HEK293 (cell line): ENCODE measurements around the gene NPVF.

Experiments used
- CTCF ChIA-PET: fragments of 350-600 bp; formaldehyde crosslinking; extraction: SDS; loops from one replicate; lab custom pipeline; 2021; ENCODE audit warnings: antibody characterized with exemption; lab: Yijun Ruan, JAX
- POLR2A ChIA-PET: fragments of 300-600 bp; formaldehyde crosslinking; extraction: SDS; loops from one replicate; lab custom pipeline; 2020; ENCODE audit warnings: antibody characterized with exemption, inconsistent platforms; lab: Yijun Ruan, JAX
- H3K27ac ChIP-seq: fragments of 200-500 bp; sonication (Bioruptor generic); 2 replicates; pipeline ENCODE4 v1.5.1; 2014; ENCODE audit warnings: low read depth, low read length, control low read depth, inconsistent platforms; ENCODE audit errors: extremely low read depth
- H3K36me3 ChIP-seq, 2 experiments: fragments of 200-500 bp in 1 of 2; sonication (Bioruptor generic) in 1 of 2; 1 replicate in 1 of 2; 2 replicates in 1 of 2; pipeline ENCODE4 v1.5.1; 2014 to 2017; ENCODE audit warnings: inconsistent platforms in 2 of 2, low read length in 2 of 2; ENCODE audit not compliant: control insufficient read depth in 2 of 2, insufficient read depth in 1 of 2
- H3K4me1 ChIP-seq: fragments of 200-500 bp; sonication (Bioruptor generic); 2 replicates; pipeline ENCODE4 v1.5.1; 2014; ENCODE audit warnings: mild to moderate bottlenecking, low read length, inconsistent platforms; ENCODE audit not compliant: control insufficient read depth, insufficient read depth
- H3K4me3 ChIP-seq: 2 replicates; pipeline ENCODE4 v1.5.1; 2011; ENCODE audit warnings: low read depth, mild to moderate bottlenecking, control low read depth, low read length, moderate library complexity
- H3K9me3 ChIP-seq: fragments of 200-500 bp; sonication (Bioruptor generic); 2 replicates; pipeline ENCODE4 v1.5.1; 2014; ENCODE audit warnings: low read depth, low read length, inconsistent platforms; ENCODE audit not compliant: control insufficient read depth, insufficient read depth
- AEBP2 ChIP-seq: fragments of 450-650 bp; formaldehyde crosslinking; IDR thresholded peaks from 2 replicates; pipeline ENCODE4 v1.5.1; 2016; ENCODE audit warnings: missing biosample characterization, missing genetic modification characterization, borderline replicate concordance
- CTCF ChIP-seq: fragments of 450-650 bp; formaldehyde crosslinking; IDR thresholded peaks from 2 replicates; pipeline ENCODE4 v1.5.1; 2016; ENCODE audit warnings: missing biosample characterization, missing genetic modification characterization
- FEZF1 ChIP-seq: fragments of 450-650 bp; formaldehyde crosslinking; IDR thresholded peaks from 2 replicates; pipeline ENCODE4 v1.5.1; 2016; ENCODE audit warnings: missing biosample characterization, missing genetic modification characterization
- KLF1 ChIP-seq: fragments of 450-650 bp; formaldehyde crosslinking; IDR thresholded peaks from 2 replicates; pipeline ENCODE4 v1.5.1; 2016; ENCODE audit warnings: missing biosample characterization, missing genetic modification characterization
- KLF10 ChIP-seq: fragments of 450-650 bp; IDR thresholded peaks from 2 replicates; pipeline ENCODE4 v1.5.1; 2018; ENCODE audit warnings: missing biosample characterization, mild to moderate bottlenecking, missing genetic modification characterization
- KLF16 ChIP-seq: fragments of 450-650 bp; formaldehyde crosslinking; IDR thresholded peaks from 2 replicates; pipeline ENCODE4 v1.5.1; 2017; ENCODE audit warnings: missing biosample characterization, missing genetic modification characterization
- PRDM1 ChIP-seq: fragments of 450-650 bp; formaldehyde crosslinking; IDR thresholded peaks from 2 replicates; pipeline ENCODE4; 2016; ENCODE audit warnings: missing biosample characterization, missing genetic modification characterization
- REPIN1 ChIP-seq: fragments of 450-650 bp; formaldehyde crosslinking; IDR thresholded peaks from 2 replicates; pipeline ENCODE4 v1.5.1; 2017; ENCODE audit warnings: missing biosample characterization, missing genetic modification characterization, low read depth
- SCRT1 ChIP-seq: fragments of 450-650 bp; formaldehyde crosslinking; IDR thresholded peaks from 2 replicates; pipeline ENCODE4 v1.5.1; 2016; ENCODE audit warnings: missing biosample characterization, missing genetic modification characterization, borderline replicate concordance
- SCRT2 ChIP-seq: fragments of 450-650 bp; formaldehyde crosslinking; IDR thresholded peaks from 2 replicates; pipeline ENCODE4 v1.5.1; 2016; ENCODE audit warnings: missing biosample characterization, missing genetic modification characterization
- SP3 ChIP-seq: fragments of 450-650 bp; formaldehyde crosslinking; IDR thresholded peaks from 2 replicates; pipeline ENCODE4 v1.5.1; 2016; ENCODE audit warnings: missing biosample characterization, missing genetic modification characterization
- SP7 ChIP-seq: fragments of 450-650 bp; formaldehyde crosslinking; IDR thresholded peaks from 2 replicates; pipeline ENCODE4 v1.5.1; 2016; ENCODE audit warnings: missing biosample characterization, missing genetic modification characterization
- ZBTB17 ChIP-seq: fragments of 450-650 bp; formaldehyde crosslinking; IDR thresholded peaks from 2 replicates; pipeline ENCODE4 v1.5.1; 2016; ENCODE audit warnings: missing biosample characterization, missing genetic modification characterization
- ZBTB21 ChIP-seq: fragments of 450-650 bp; formaldehyde crosslinking; IDR thresholded peaks from 2 replicates; pipeline ENCODE4 v1.5.1; 2017; ENCODE audit warnings: missing biosample characterization, missing genetic modification characterization
- ZBTB48 ChIP-seq: fragments of 450-650 bp; formaldehyde crosslinking; IDR thresholded peaks from 2 replicates; pipeline ENCODE4 v1.5.1; 2016; ENCODE audit warnings: missing biosample characterization, missing genetic modification characterization
- ZFP69B ChIP-seq: fragments of 450-650 bp; formaldehyde crosslinking; IDR thresholded peaks from 2 replicates; pipeline ENCODE4 v1.5.1; 2016; ENCODE audit warnings: missing biosample characterization, missing genetic modification characterization
- ZNF2 ChIP-seq: fragments of 450-650 bp; formaldehyde crosslinking; IDR thresholded peaks from 2 replicates; pipeline ENCODE4 v1.5.1; 2016; ENCODE audit warnings: missing biosample characterization, missing genetic modification characterization
- ZNF221 ChIP-seq: fragments of 450-650 bp; formaldehyde crosslinking; IDR thresholded peaks from 2 replicates; pipeline ENCODE4 v1.5.1; 2017; ENCODE audit warnings: missing biosample characterization, missing genetic modification characterization, borderline replicate concordance
- ZNF266 ChIP-seq: fragments of 450-650 bp; formaldehyde crosslinking; IDR thresholded peaks from 2 replicates; pipeline ENCODE4 v1.5.1; 2016; ENCODE audit warnings: missing biosample characterization, missing genetic modification characterization, low read depth
- ZNF37A ChIP-seq: fragments of 450-650 bp; IDR thresholded peaks from 2 replicates; pipeline ENCODE4 v1.5.1; 2018; ENCODE audit warnings: missing biosample characterization, missing genetic modification characterization
- ZNF394 ChIP-seq: fragments of 450-650 bp; formaldehyde crosslinking; IDR thresholded peaks from 2 replicates; pipeline ENCODE4 v1.5.1; 2016; ENCODE audit warnings: missing biosample characterization, missing genetic modification characterization, mild to moderate bottlenecking, moderate library complexity, borderline replicate concordance
- ZNF501 ChIP-seq: fragments of 450-650 bp; formaldehyde crosslinking; IDR thresholded peaks from 2 replicates; pipeline ENCODE4 v1.5.1; 2016; ENCODE audit warnings: missing biosample characterization, missing genetic modification characterization
- ZNF521 ChIP-seq: fragments of 450-650 bp; formaldehyde crosslinking; IDR thresholded peaks from 2 replicates; pipeline ENCODE4 v1.5.1; 2017; ENCODE audit warnings: missing biosample characterization, mild to moderate bottlenecking, missing genetic modification characterization
- ZNF529 ChIP-seq: fragments of 450-650 bp; formaldehyde crosslinking; IDR thresholded peaks from 2 replicates; pipeline ENCODE4 v1.5.1; 2017; ENCODE audit warnings: missing genetic modification characterization, missing biosample characterization; ENCODE audit not compliant: insufficient replicate concordance
- ZNF654 ChIP-seq: fragments of 450-650 bp; formaldehyde crosslinking; IDR thresholded peaks from 2 replicates; pipeline ENCODE4 v1.5.1; 2016; ENCODE audit warnings: low read depth, missing biosample characterization, missing genetic modification characterization
- ZNF660 ChIP-seq: fragments of 450-650 bp; IDR thresholded peaks from 2 replicates; pipeline ENCODE4 v1.5.1; 2018; ENCODE audit warnings: missing biosample characterization, mild to moderate bottlenecking, missing genetic modification characterization
- ZNF692 ChIP-seq: fragments of 450-650 bp; formaldehyde crosslinking; IDR thresholded peaks from 2 replicates; pipeline ENCODE4 v1.5.1; 2016; ENCODE audit warnings: missing biosample characterization, missing genetic modification characterization
- ZNF701 ChIP-seq: fragments of 450-650 bp; formaldehyde crosslinking; IDR thresholded peaks from 2 replicates; pipeline ENCODE4 v1.5.1; 2016; ENCODE audit warnings: missing biosample characterization, missing genetic modification characterization
- ZNF777 ChIP-seq: fragments of 450-650 bp; formaldehyde crosslinking; IDR thresholded peaks from 2 replicates; pipeline ENCODE4 v1.5.1; 2017; ENCODE audit warnings: missing biosample characterization, missing genetic modification characterization, borderline replicate concordance

NPVF gene

GRCh38 chr7:25259487-25260243, 31.4 kb upstream of the NPVF start (continued):
- TF ChIP-seq ZNF777 (tag by site-specific recombination) = no peak
- TF ChIP-seq SCRT1 = 0 out of 2 replicates have a peak, but pooled peaks have one; percentile 28
- TF ChIP-seq ZBTB48 (tag by site-specific recombination) = peak; percentile 72; the same call in 1 of the 2 replicates
- peak; percentile 47 for TF ChIP-seq ZBTB17 (tag by site-specific recombination)
- TF ChIP-seq KLF1 (tag by site-specific recombination) = no peak
- TF ChIP-seq ZNF2 (tag by site-specific recombination) = 0 out of 2 replicates have a peak, but pooled peaks have one; percentile 34
- TF ChIP-seq ZNF529 (tag by site-specific recombination) = no peak
- no peak for TF ChIP-seq ZNF701 (tag by site-specific recombination)
- no peak for TF ChIP-seq ZNF266 (tag by site-specific recombination)
- no peak for TF ChIP-seq ZFP69B (tag by site-specific recombination)
- TF ChIP-seq ZBTB21 = no peak
- 0 out of 2 replicates have a peak, but pooled peaks have one; percentile 32 for TF ChIP-seq SP7 (tag by site-specific recombination)
- TF ChIP-seq ZNF654 (tag by site-specific recombination) = peak; percentile 95
- TF ChIP-seq PRDM1 (tag by site-specific recombination) = peak; percentile 61
- TF ChIP-seq SP3 (tag by site-specific recombination) = no peak
- 0 out of 2 replicates have a peak, but pooled peaks have one; percentile 18 for TF ChIP-seq ZNF660 (tag by site-specific recombination)
- no peak for TF ChIP-seq ZNF521
- no peak for TF ChIP-seq ZNF221
- no peak for TF ChIP-seq ZNF692 (tag by site-specific recombination)
- no peak for TF ChIP-seq ZNF501 (tag by site-specific recombination)
- no peak for TF ChIP-seq FEZF1
- TF ChIP-seq CTCF (tag by site-specific recombination) = peak; percentile 73
- peak; percentile 52; the same call in 1 of the 2 replicates for TF ChIP-seq SCRT2 (tag by site-specific recombination)

GRCh38 chr7:25256333-25256819, 28.1 kb upstream of the NPVF start:
- H3K27ac ChIP-seq = no peak overlapping the region
- no peaks in the 10 kb centered on the region for H3K9me3 ChIP-seq
- ChIA-PET CTCF (interaction anchor here (0.9 to 8.2 kb wide), 6 partner anchors 10 to 595 kb away, joined by 4 to 230 read pairs (median 4); no protein-coding TSS in a partner anchor), POLR2A (no interaction called here)
- H3K36me3 ChIP-seq = no peaks in the 10 kb centered on the region
- H3K4me1 ChIP-seq = peaks cover 9% of the 10 kb centered on the region; the same call in 1 of the 2 replicates
- H3K4me3 ChIP-seq = no peak overlapping the region
- TF ChIP-seq CTCF (tag by site-specific recombination) = no peak
- TF ChIP-seq ZNF221 = no peak
- TF ChIP-seq REPIN1 (tag by site-specific recombination) = no peak
- no peak for TF ChIP-seq ZFP69B (tag by site-specific recombination)
- TF ChIP-seq KLF16 = no peak
- no peak for TF ChIP-seq ZNF394 (tag by site-specific recombination)
- TF ChIP-seq ZNF37A (tag by site-specific recombination) = no peak
- TF ChIP-seq AEBP2 (tag by site-specific recombination) = no peak
- no peak for TF ChIP-seq KLF10
